HEK293 (cell line): ENCODE data around the gene TRAF3.
A peak's percentile ranks its signal among the peaks of the same experiment; 100 is the strongest.

ENCODE experiments used
- CTCF ChIA-PET: fragments of 350-600 bp; formaldehyde crosslinking; extraction: SDS; loops from one replicate; lab custom pipeline; 2021; ENCODE audit warnings: antibody characterized with exemption; lab: Yijun Ruan, JAX
- POLR2A ChIA-PET: fragments of 300-600 bp; formaldehyde crosslinking; extraction: SDS; loops from one replicate; lab custom pipeline; 2020; ENCODE audit warnings: antibody characterized with exemption, inconsistent platforms; lab: Yijun Ruan, JAX
- H3K27ac ChIP-seq: fragments of 200-500 bp; sonication (Bioruptor generic); 2 replicates; pipeline ENCODE4 v1.5.1; 2014; ENCODE audit warnings: low read depth, low read length, control low read depth, inconsistent platforms; ENCODE audit errors: extremely low read depth
- H3K36me3 ChIP-seq, 2 experiments: fragments of 200-500 bp in 1 of 2; sonication (Bioruptor generic) in 1 of 2; 1 replicate in 1 of 2; 2 replicates in 1 of 2; pipeline ENCODE4 v1.5.1; 2014 to 2017; ENCODE audit warnings: inconsistent platforms in 2 of 2, low read length in 2 of 2; ENCODE audit not compliant: control insufficient read depth in 2 of 2, insufficient read depth in 1 of 2
- H3K4me1 ChIP-seq: fragments of 200-500 bp; sonication (Bioruptor generic); 2 replicates; pipeline ENCODE4 v1.5.1; 2014; ENCODE audit warnings: mild to moderate bottlenecking, low read length, inconsistent platforms; ENCODE audit not compliant: control insufficient read depth, insufficient read depth
- H3K4me3 ChIP-seq: 2 replicates; pipeline ENCODE4 v1.5.1; 2011; ENCODE audit warnings: low read depth, mild to moderate bottlenecking, control low read depth, low read length, moderate library complexity
- H3K9me3 ChIP-seq: fragments of 200-500 bp; sonication (Bioruptor generic); 2 replicates; pipeline ENCODE4 v1.5.1; 2014; ENCODE audit warnings: low read depth, low read length, inconsistent platforms; ENCODE audit not compliant: control insufficient read depth, insufficient read depth
- EGR2 ChIP-seq: fragments of 450-650 bp; formaldehyde crosslinking; IDR thresholded peaks from 2 replicates; pipeline ENCODE4 v1.5.1; 2016; ENCODE audit warnings: low read depth, missing biosample characterization, missing genetic modification characterization
- HOXC10 ChIP-seq: sonication (generic); formaldehyde crosslinking; IDR thresholded peaks from 2 replicates; pipeline ENCODE4 v1.8.1; 2023; ENCODE audit warnings: mild to moderate bottlenecking, missing genetic modification reagents
- KLF10 ChIP-seq: fragments of 450-650 bp; IDR thresholded peaks from 2 replicates; pipeline ENCODE4 v1.5.1; 2018; ENCODE audit warnings: missing biosample characterization, mild to moderate bottlenecking, missing genetic modification characterization
- KLF7 ChIP-seq: fragments of 450-650 bp; formaldehyde crosslinking; IDR thresholded peaks from 2 replicates; pipeline ENCODE4 v1.5.1; 2016; ENCODE audit warnings: missing biosample characterization, missing genetic modification characterization, borderline replicate concordance
- KLF9 ChIP-seq: fragments of 450-650 bp; formaldehyde crosslinking; IDR thresholded peaks from 2 replicates; pipeline ENCODE4 v1.5.1; 2016; ENCODE audit warnings: missing biosample characterization, missing genetic modification characterization, low read depth
- WT1 ChIP-seq: fragments of 450-650 bp; formaldehyde crosslinking; IDR thresholded peaks from 2 replicates; pipeline ENCODE4 v1.5.1; 2016; ENCODE audit warnings: missing biosample characterization, missing genetic modification characterization
- ZBTB7A ChIP-seq: fragments of 450-650 bp; formaldehyde crosslinking; IDR thresholded peaks from 2 replicates; pipeline ENCODE4 v1.5.1; 2016; ENCODE audit warnings: low read depth, missing biosample characterization, missing genetic modification characterization
- ZNF132 ChIP-seq: fragments of 450-650 bp; formaldehyde crosslinking; IDR thresholded peaks from 2 replicates; pipeline ENCODE4 v1.5.1; 2017; ENCODE audit warnings: missing biosample characterization, missing genetic modification characterization, borderline replicate concordance
- ZNF155 ChIP-seq: fragments of 450-650 bp; formaldehyde crosslinking; IDR thresholded peaks from 2 replicates; pipeline ENCODE4 v1.5.1; 2016; ENCODE audit warnings: missing biosample characterization, missing genetic modification characterization
- ZNF169 ChIP-seq: fragments of 450-650 bp; formaldehyde crosslinking; IDR thresholded peaks from 2 replicates; pipeline ENCODE4 v1.5.1; 2016; ENCODE audit warnings: missing biosample characterization, missing genetic modification characterization
- ZNF175 ChIP-seq: fragments of 450-650 bp; formaldehyde crosslinking; IDR thresholded peaks from 2 replicates; pipeline ENCODE4 v1.5.1; 2016; ENCODE audit warnings: missing biosample characterization, missing genetic modification characterization
- ZNF274 ChIP-seq, 2 experiments: fragments of 200-500 bp in 1 of 2; fragments of 450-650 bp in 1 of 2; sonication (Bioruptor generic) in 1 of 2; formaldehyde crosslinking in 1 of 2; IDR thresholded peaks; 2 replicates each; pipeline versions ENCODE4 v1.5.1 to v1.6.1; 2014 to 2016; ENCODE audit warnings: borderline replicate concordance in 1 of 2, inconsistent platforms in 1 of 2, low read length in 1 of 2, missing biosample characterization in 1 of 2, missing genetic modification characterization in 1 of 2
- ZNF354C ChIP-seq: fragments of 450-650 bp; formaldehyde crosslinking; IDR thresholded peaks from 2 replicates; pipeline ENCODE4 v1.5.1; 2016; ENCODE audit warnings: missing biosample characterization, missing genetic modification characterization, low read depth, borderline replicate concordance
- ZNF366 ChIP-seq: fragments of 450-650 bp; formaldehyde crosslinking; conservative IDR thresholded peaks from 2 replicates; pipeline ENCODE4 v1.5.1; 2016; ENCODE audit warnings: missing biosample characterization, missing genetic modification characterization
- ZNF629 ChIP-seq: fragments of 450-650 bp; formaldehyde crosslinking; IDR thresholded peaks from 2 replicates; pipeline ENCODE4 v1.5.1; 2017; ENCODE audit warnings: missing biosample characterization, missing genetic modification characterization
- ZNF654 ChIP-seq: fragments of 450-650 bp; formaldehyde crosslinking; IDR thresholded peaks from 2 replicates; pipeline ENCODE4 v1.5.1; 2016; ENCODE audit warnings: low read depth, missing biosample characterization, missing genetic modification characterization
- ZNF747 ChIP-seq: fragments of 450-650 bp; formaldehyde crosslinking; IDR thresholded peaks from 2 replicates; pipeline ENCODE4 v1.5.1; 2016; ENCODE audit warnings: missing biosample characterization, missing genetic modification characterization
- ZNF777 ChIP-seq: fragments of 450-650 bp; formaldehyde crosslinking; IDR thresholded peaks from 2 replicates; pipeline ENCODE4 v1.5.1; 2017; ENCODE audit warnings: missing biosample characterization, missing genetic modification characterization, borderline replicate concordance
- TF ChIP-seq, protein P1 (sequence below): fragments of 450-650 bp; formaldehyde crosslinking; IDR thresholded peaks from 2 replicates; pipeline ENCODE4 v1.5.1; 2016; ENCODE audit warnings: missing biosample characterization, missing genetic modification characterization
- TF ChIP-seq, protein P2 (sequence below): fragments of 450-650 bp; formaldehyde crosslinking; IDR thresholded peaks from 2 replicates; pipeline ENCODE4 v1.5.1; 2016; ENCODE audit warnings: missing biosample characterization, missing genetic modification characterization
- TF ChIP-seq, protein P3 (sequence below): fragments of 450-650 bp; formaldehyde crosslinking; IDR thresholded peaks from 2 replicates; pipeline ENCODE4 v1.5.1; 2016; ENCODE audit warnings: missing biosample characterization, missing genetic modification characterization
- TF ChIP-seq, protein P4 (sequence below): fragments of 450-650 bp; formaldehyde crosslinking; IDR thresholded peaks from 2 replicates; pipeline ENCODE4 v1.5.0; 2017; ENCODE audit warnings: missing biosample characterization, missing genetic modification characterization, borderline replicate concordance

The TRAF3 gene

DNA sequence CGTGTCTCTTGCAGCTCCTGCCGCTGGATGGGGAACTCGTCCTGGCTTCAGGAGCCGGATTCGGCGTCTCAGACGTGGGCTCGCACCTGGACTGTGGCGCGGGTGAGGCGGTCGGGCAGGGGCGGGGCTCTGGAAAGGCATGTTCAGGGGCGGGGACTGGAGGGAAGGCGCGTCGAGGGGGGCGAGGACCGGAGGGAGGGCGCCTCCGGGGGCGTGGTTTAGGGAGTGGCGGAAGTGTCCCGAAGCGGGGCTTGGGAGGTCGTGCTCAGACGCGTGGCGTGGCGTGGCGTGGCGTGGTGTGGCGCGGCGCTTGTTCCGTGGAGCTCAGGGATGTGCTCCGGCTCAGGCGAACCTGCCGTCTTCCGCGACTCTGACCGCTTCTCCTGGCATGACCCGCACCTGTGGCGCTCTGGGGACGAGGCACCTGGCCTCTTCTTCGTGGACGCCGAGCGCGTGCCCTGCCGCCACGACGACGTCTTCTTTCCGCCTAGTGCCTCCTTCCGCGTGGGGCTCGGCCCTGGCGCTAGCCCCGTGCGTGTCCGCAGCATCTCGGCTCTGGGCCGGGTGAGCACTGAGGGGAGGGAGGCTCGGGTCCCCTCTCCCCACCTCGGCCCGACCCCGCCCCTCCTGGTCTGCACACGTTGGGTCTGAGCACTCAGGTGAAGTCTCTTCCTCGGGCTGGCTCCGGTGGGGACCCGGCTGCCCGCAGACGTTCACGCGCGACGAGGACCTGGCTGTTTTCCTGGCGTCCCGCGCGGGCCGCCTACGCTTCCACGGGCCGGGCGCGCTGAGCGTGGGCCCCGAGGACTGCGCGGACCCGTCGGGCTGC, 151.4 kb downstream of the TRAF3 start (continued):
- TF ChIP-seq, protein P1, sequence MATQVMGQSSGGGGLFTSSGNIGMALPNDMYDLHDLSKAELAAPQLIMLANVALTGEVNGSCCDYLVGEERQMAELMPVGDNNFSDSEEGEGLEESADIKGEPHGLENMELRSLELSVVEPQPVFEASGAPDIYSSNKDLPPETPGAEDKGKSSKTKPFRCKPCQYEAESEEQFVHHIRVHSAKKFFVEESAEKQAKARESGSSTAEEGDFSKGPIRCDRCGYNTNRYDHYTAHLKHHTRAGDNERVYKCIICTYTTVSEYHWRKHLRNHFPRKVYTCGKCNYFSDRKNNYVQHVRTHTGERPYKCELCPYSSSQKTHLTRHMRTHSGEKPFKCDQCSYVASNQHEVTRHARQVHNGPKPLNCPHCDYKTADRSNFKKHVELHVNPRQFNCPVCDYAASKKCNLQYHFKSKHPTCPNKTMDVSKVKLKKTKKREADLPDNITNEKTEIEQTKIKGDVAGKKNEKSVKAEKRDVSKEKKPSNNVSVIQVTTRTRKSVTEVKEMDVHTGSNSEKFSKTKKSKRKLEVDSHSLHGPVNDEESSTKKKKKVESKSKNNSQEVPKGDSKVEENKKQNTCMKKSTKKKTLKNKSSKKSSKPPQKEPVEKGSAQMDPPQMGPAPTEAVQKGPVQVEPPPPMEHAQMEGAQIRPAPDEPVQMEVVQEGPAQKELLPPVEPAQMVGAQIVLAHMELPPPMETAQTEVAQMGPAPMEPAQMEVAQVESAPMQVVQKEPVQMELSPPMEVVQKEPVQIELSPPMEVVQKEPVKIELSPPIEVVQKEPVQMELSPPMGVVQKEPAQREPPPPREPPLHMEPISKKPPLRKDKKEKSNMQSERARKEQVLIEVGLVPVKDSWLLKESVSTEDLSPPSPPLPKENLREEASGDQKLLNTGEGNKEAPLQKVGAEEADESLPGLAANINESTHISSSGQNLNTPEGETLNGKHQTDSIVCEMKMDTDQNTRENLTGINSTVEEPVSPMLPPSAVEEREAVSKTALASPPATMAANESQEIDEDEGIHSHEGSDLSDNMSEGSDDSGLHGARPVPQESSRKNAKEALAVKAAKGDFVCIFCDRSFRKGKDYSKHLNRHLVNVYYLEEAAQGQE (tag by site-specific recombination) = no peak
- TF ChIP-seq ZNF354C (tag by site-specific recombination) (no peak), HOXC10 (no peak), KLF9 (tag by site-specific recombination) (no peak), ZNF155 (tag by site-specific recombination) (no peak)
- TF ChIP-seq, protein P2, sequence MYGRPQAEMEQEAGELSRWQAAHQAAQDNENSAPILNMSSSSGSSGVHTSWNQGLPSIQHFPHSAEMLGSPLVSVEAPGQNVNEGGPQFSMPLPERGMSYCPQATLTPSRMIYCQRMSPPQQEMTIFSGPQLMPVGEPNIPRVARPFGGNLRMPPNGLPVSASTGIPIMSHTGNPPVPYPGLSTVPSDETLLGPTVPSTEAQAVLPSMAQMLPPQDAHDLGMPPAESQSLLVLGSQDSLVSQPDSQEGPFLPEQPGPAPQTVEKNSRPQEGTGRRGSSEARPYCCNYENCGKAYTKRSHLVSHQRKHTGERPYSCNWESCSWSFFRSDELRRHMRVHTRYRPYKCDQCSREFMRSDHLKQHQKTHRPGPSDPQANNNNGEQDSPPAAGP (tag by site-specific recombination) = 0 out of 2 replicates have a peak, but pooled peaks have one; percentile 26

DNA sequence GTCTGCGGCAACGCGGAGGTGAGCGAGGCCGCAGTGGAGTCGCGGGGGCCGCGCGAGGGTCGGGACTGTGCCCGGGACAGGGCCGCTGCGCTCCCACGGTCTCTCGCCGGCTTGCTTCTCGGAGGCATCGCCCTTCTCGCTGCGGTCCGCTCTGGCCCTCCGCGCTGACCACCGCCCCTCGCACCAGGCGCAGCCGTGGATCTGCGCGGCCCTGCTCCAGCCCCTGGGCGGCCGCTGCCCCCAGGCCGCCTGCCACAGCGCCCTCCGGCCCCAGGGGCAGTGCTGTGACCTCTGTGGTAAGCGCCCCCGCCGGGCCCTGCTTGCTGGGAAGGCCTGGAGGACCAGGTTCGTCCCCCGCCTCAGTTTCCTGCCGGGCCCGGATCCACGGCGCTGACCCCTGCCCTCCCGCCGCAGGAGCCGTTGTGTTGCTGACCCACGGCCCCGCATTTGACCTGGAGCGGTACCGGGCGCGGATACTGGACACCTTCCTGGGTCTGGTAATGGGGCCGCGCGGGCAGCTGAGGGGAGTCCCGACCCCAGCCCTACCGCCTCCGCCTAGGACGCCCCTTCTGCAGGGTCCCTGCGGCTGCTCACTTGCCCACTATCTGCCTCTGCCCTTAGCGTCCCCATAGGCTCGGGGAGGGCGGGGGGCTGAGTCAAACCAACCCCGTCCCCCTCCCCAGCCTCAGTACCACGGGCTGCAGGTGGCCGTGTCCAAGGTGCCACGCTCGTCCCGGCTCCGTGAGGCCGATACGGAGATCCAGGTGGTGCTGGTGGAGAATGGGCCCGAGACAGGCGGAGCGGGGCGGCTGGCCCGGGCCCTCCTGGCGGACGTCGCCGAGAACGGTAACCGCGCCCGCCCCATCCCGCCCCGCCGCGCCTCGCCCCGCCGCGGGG, 152.2 kb downstream of the TRAF3 start:
- no peak overlapping the region for H3K4me3 ChIP-seq
- no peaks in the 10 kb centered on the region for H3K9me3 ChIP-seq
- TF ChIP-seq, protein P3, sequence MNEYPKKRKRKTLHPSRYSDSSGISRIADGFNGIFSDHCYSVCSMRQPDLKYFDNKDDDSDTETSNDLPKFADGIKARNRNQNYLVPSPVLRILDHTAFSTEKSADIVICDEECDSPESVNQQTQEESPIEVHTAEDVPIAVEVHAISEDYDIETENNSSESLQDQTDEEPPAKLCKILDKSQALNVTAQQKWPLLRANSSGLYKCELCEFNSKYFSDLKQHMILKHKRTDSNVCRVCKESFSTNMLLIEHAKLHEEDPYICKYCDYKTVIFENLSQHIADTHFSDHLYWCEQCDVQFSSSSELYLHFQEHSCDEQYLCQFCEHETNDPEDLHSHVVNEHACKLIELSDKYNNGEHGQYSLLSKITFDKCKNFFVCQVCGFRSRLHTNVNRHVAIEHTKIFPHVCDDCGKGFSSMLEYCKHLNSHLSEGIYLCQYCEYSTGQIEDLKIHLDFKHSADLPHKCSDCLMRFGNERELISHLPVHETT = no peak
- no peak for TF ChIP-seq ZNF169 (tag by site-specific recombination)
- TF ChIP-seq KLF7 = no peak
- TF ChIP-seq ZNF366 (tag by site-specific recombination) = no peak
- TF ChIP-seq EGR2 = no peak
- no peak for TF ChIP-seq ZNF274 (IDR thresholded peaks at IDR 0.05; ENCODE audit: low read length)
- TF ChIP-seq ZNF274 (tag by site-specific recombination; IDR thresholded peaks at IDR 0.05; ENCODE audit: borderline replicate concordance) = no peak
- TF ChIP-seq ZNF132 (tag by site-specific recombination) = no peak
- TF ChIP-seq ZNF654 = no peak
- no peak for TF ChIP-seq KLF9 (tag by site-specific recombination)
- TF ChIP-seq, protein P4, sequence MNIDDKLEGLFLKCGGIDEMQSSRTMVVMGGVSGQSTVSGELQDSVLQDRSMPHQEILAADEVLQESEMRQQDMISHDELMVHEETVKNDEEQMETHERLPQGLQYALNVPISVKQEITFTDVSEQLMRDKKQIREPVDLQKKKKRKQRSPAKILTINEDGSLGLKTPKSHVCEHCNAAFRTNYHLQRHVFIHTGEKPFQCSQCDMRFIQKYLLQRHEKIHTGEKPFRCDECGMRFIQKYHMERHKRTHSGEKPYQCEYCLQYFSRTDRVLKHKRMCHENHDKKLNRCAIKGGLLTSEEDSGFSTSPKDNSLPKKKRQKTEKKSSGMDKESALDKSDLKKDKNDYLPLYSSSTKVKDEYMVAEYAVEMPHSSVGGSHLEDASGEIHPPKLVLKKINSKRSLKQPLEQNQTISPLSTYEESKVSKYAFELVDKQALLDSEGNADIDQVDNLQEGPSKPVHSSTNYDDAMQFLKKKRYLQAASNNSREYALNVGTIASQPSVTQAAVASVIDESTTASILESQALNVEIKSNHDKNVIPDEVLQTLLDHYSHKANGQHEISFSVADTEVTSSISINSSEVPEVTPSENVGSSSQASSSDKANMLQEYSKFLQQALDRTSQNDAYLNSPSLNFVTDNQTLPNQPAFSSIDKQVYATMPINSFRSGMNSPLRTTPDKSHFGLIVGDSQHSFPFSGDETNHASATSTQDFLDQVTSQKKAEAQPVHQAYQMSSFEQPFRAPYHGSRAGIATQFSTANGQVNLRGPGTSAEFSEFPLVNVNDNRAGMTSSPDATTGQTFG (tag by site-specific recombination) = no peak
- TF ChIP-seq ZNF747 (tag by site-specific recombination) = no peak
- no peak for TF ChIP-seq ZNF777 (tag by site-specific recombination)
- TF ChIP-seq WT1 = no peak
- TF ChIP-seq ZBTB7A (tag by site-specific recombination) = no peak
- no peak for TF ChIP-seq KLF10 (tag by site-specific recombination)
- TF ChIP-seq ZNF175 (tag by site-specific recombination) = no peak
- no peak for TF ChIP-seq ZNF629 (tag by site-specific recombination)
- ChIA-PET CTCF (no interaction called here), POLR2A (no interaction called here)
- no peaks in the 10 kb centered on the region for H3K4me1 ChIP-seq
- no peak overlapping the region for H3K27ac ChIP-seq
- H3K36me3 ChIP-seq = peaks cover 0 to 14% of the 10 kb centered on the region in 2 experiments; a peak in 1 of 3 replicates
